GM12864 (cell line): Measurements from ENCODE around the gene SPARCL1.
"Not testable (repeated sequence)": the region's sequence is repeated elsewhere in the genome, so short reads cannot be mapped to it uniquely, and the experiment has no call there.

Experiments
- DNase-seq: peaks from one replicate; pipeline ENCODE4 v3.0.0-alpha.2; 2011; ENCODE audit warnings: low read depth
- H3K4me3 ChIP-seq: 2 replicates; pipeline ENCODE4 v1.5.1; 2011; ENCODE audit warnings: mild to moderate bottlenecking, low read depth, low read length, control low read depth
- TF ChIP-seq, protein P1 (sequence below): IDR thresholded peaks from 2 replicates; pipeline ENCODE4 v1.5.1; 2011; ENCODE audit warnings: low read depth, mild to moderate bottlenecking, moderate library complexity, low read length, control low read depth, inconsistent platforms; ENCODE audit errors: missing control alignments

SPARCL1 gene

DNA sequence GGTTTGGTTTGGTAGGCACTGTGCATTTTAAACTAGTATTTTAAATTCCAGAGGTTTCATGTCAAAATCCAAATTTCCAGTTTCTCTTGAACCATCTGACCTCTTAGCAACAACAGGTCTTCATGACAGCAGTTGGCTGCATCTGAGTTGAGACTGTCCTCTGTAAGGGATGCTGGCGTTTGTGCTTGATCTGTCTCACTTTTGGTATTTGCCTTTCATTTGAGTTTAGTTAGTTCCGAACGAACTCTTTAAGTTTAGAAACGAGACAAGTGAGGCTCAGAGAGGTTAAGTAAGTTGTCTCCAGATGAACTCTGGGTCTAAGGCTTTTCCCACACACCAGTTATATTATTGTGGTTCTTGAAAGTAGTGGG, 29.1 kb downstream of the SPARCL1 start:
- no peak overlapping the region for H3K4me3 ChIP-seq
- TF ChIP-seq, protein P1, sequence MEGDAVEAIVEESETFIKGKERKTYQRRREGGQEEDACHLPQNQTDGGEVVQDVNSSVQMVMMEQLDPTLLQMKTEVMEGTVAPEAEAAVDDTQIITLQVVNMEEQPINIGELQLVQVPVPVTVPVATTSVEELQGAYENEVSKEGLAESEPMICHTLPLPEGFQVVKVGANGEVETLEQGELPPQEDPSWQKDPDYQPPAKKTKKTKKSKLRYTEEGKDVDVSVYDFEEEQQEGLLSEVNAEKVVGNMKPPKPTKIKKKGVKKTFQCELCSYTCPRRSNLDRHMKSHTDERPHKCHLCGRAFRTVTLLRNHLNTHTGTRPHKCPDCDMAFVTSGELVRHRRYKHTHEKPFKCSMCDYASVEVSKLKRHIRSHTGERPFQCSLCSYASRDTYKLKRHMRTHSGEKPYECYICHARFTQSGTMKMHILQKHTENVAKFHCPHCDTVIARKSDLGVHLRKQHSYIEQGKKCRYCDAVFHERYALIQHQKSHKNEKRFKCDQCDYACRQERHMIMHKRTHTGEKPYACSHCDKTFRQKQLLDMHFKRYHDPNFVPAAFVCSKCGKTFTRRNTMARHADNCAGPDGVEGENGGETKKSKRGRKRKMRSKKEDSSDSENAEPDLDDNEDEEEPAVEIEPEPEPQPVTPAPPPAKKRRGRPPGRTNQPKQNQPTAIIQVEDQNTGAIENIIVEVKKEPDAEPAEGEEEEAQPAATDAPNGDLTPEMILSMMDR: no peak
- no peak for DNase-seq

DNA sequence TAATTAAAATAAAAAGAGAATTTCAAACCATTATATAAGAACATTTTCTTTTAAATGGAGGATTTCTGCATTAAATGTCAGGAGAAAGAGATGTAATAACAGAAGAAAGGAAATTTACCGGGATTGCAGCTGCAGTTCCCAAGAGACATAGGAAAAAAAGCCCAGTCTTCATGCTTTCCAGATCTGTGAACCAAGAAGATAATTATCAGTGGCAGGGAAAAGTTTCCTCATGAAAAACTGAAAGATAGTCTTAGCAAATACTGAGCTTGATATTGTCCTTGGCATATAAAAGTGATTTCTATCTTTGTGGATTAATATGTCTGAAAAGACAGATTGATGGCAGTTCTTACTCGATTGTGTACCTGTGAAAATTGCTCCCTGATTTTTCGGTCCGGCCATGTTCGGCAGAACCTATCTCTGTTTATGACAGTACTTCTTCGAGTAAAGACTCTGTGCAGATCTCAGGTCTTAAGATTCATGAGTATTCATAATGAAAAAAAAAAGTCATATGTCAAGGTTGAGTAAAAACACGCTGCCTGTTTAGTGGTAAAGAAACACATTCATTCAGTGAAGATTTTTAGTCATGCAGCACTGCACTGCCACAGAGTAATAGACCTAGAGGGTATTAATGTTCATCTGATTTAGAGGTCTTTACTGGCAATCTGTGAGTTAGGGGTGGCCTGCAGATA, 29.6 kb downstream of the SPARCL1 start:
- no peak for DNase-seq
- no peak overlapping the region for H3K4me3 ChIP-seq
- TF ChIP-seq, protein P1: no peak

DNA sequence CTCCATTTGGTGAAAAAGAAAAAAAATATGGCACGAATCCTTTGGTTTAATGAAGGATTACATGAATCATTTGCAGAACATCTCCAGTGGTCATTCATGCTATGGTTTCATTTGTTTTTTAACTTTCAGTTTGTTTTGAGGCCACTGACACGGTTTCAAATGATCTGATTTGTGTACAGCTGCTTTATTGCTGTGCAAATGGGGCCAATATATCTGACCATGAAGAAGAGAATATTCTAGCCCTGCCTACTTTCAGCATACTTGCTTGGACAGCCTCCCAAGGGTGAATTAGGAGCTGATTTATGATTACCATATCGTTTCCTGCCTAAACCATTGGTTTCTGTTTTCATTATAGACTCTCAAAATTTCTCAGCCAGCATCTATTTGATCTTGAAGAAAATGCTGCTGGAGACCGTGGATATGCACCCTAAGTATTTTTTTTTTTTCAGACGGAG, 30.7 kb downstream of the SPARCL1 start:
- H3K4me3 ChIP-seq: no peak overlapping the region; the same call in 1 of the 2 replicates
- no peak for DNase-seq
- TF ChIP-seq, protein P1: no peak

DNA sequence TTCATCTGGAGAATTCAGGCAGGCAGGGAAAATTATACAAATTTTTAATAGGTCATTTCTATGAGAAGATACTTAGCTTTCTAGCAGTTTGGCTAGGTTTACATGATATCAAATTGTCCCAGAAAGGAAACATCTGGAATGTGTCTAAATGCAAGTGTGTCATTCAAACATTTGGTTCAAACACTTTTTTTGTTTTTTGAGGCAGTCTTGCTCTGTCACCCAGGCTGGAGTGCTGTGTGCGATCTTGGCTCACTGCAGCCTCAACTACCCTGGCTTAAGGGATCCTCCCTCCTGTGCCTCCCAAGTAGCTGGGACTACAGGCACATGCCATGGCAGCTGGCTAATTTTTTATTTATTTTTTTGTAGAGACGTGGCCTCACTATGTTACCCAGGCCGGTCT, 31.6 kb downstream of the SPARCL1 start:
- no peak overlapping the region for H3K4me3 ChIP-seq
- TF ChIP-seq, protein P1: no peak
- no peak for DNase-seq

DNA sequence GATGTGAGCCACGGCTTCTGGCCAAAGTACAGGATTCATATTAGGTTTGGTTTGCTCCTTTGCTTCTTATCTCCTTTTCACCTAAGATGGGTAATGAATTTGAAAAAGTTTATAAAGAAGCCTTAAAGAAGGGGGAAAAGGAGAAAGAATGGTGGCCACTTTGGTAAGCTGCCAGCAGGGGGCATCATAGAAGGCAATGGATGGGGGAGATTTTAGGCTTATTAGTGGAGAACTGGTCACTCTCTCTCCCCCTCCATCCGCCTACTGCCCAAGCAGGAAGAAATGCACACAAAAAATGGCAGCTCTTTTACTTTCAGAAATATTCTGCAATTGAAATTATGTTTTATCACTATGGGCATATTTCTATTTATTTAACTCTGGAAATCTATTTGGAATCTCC, 32.0 kb downstream of the SPARCL1 start:
- H3K4me3 ChIP-seq: no peak overlapping the region
- TF ChIP-seq, protein P1: peak; percentile 67
- no peak for DNase-seq

DNA sequence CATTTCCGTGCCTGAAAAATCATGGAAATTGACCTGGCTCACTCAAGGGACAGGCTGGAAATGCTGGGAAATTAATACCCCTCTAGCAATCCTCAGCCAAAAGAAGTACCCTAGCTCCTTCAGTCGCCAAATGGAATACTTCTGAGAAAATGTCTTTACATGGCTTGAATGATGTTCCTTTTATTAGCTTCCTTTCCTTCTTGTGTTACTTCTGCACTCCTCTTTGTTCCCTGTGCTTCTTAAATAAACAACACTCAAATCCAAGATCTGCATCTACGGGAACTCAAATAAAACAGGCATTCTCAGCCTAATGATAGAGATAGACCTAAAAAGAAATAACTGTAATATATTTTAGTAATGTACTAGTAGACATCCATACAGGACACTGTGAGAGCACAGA, 36.1 kb downstream of the SPARCL1 start:
- no peak overlapping the region for H3K4me3 ChIP-seq
- TF ChIP-seq, protein P1: no peak
- no peak for DNase-seq

DNA sequence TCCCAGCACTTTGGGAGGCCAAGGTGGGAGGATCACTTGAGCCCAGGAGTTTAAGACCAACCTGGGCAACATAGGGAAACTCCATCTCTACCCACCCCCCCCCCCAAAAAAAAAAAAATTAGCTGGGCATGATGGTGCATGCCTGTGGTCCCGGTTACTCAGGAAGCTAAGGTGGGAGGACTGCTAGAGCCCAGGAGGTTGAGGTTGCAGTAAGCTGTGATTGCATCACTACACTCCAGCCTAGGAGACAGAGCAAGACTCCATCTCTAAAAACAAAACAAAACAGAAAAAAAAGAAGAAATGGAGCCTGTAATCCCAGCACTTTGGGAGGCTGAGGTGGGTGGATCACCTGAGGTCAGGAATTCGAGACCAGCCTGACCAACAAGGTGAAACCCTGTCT, 37.3 kb downstream of the SPARCL1 start:
- not testable (repeated sequence) for H3K4me3 ChIP-seq, DNase-seq
